ENCODE data around the gene CTTNBP2.

CTTNBP2 gene

GRCh38 chr7:117875566-117875965, 2.3 kb upstream of the CTTNBP2 start:
- Histone ChIP-seq H3K27me3 (replicated peaks; ENCODE audit: insufficient read depth, low read length) (peaks cover 9% of the 10 kb centered on the region; the same call in 1 of the 2 replicates), H3K4me2 (ENCODE audit: low read depth, low read length) (0 out of 2 replicates have a peak overlapping the region, but pooled peaks have one; percentile 1), H3K36me3 (replicated peaks; ENCODE audit: insufficient read depth, low read length) (no peaks in the 10 kb centered on the region), H4K20me1 (ENCODE audit: insufficient read depth, low read length) (no peaks in the 10 kb centered on the region), H3K4me3 (ENCODE audit: low read length) (no peak overlapping the region), H3K27ac (ENCODE audit: low read length) (no peak overlapping the region), H3K9me2 (replicated peaks; ENCODE audit: insufficient read depth, low read length) (no peaks in the 10 kb centered on the region), H3K9me3 (replicated peaks; ENCODE audit: insufficient read depth, low read length) (no peaks in the 10 kb centered on the region), H3K4me1 (ENCODE audit: low read length) (peaks cover 19% of the 10 kb centered on the region; the same call in 1 of the 2 replicates), H3F3A (ENCODE audit: insufficient read depth, low read length) (no peaks in the 10 kb centered on the region), H2AFZ (ENCODE audit: low read length) (no peak overlapping the region), H3K9ac (ENCODE audit: low read length) (no peak overlapping the region), H3K79me2 (ENCODE audit: low read length) (no peaks in the 10 kb centered on the region)
- peak; percentile 90 for DNase-seq
- no peak for TF ChIP-seq EZH2 (optimal IDR thresholded peaks at IDR 0.05; ENCODE audit: low read depth, low read length)
- no peak for TF ChIP-seq EZH2phosphoT487 (IDR thresholded peaks at IDR 0.05; ENCODE audit: low read length)
- TF ChIP-seq CTCF (IDR thresholded peaks at IDR 0.05; ENCODE audit: low read length) = peak; percentile 53

GRCh38 chr7:117874191-117874700, 1.0 kb upstream of the CTTNBP2 start:
- Histone ChIP-seq H3K9me2 (replicated peaks; ENCODE audit: insufficient read depth, low read length) (no peaks in the 10 kb centered on the region), H3K4me3 (ENCODE audit: low read length) (peak overlapping the region; percentile 73), H2AFZ (ENCODE audit: low read length) (peak overlapping the region; percentile 72; the same call in 1 of the 2 replicates), H3K27me3 (replicated peaks; ENCODE audit: insufficient read depth, low read length) (peaks cover 9% of the 10 kb centered on the region; the same call in 1 of the 2 replicates), H3K36me3 (replicated peaks; ENCODE audit: insufficient read depth, low read length) (no peaks in the 10 kb centered on the region), H3K9me3 (replicated peaks; ENCODE audit: insufficient read depth, low read length) (no peaks in the 10 kb centered on the region), H3F3A (ENCODE audit: insufficient read depth, low read length) (no peaks in the 10 kb centered on the region), H3K79me2 (ENCODE audit: low read length) (no peaks in the 10 kb centered on the region), H3K4me2 (ENCODE audit: low read depth, low read length) (peak overlapping the region; percentile 88), H3K9ac (ENCODE audit: low read length) (no peak overlapping the region), H4K20me1 (ENCODE audit: insufficient read depth, low read length) (no peaks in the 10 kb centered on the region), H3K27ac (ENCODE audit: low read length) (no peak overlapping the region), H3K4me1 (ENCODE audit: low read length) (peaks cover 19% of the 10 kb centered on the region; the same call in 1 of the 2 replicates)
- no peak for DNase-seq
- TF ChIP-seq EZH2 (optimal IDR thresholded peaks at IDR 0.05; ENCODE audit: low read depth, low read length) = no peak
- no peak for TF ChIP-seq CTCF (IDR thresholded peaks at IDR 0.05; ENCODE audit: low read length)
- TF ChIP-seq EZH2phosphoT487 (IDR thresholded peaks at IDR 0.05; ENCODE audit: low read length) = no peak

GRCh38 chr7:117872561-117873309, 506 bp downstream of the CTTNBP2 start:
- Histone ChIP-seq H3F3A (ENCODE audit: insufficient read depth, low read length) (no peaks in the 10 kb centered on the region), H3K27me3 (replicated peaks; ENCODE audit: insufficient read depth, low read length) (peaks cover 9% of the 10 kb centered on the region; the same call in 1 of the 2 replicates), H3K4me2 (ENCODE audit: low read depth, low read length) (peak overlapping the region; percentile 90), H2AFZ (ENCODE audit: low read length) (peak overlapping the region; percentile 85), H4K20me1 (ENCODE audit: insufficient read depth, low read length) (no peaks in the 10 kb centered on the region), H3K27ac (ENCODE audit: low read length) (no peak overlapping the region), H3K4me3 (ENCODE audit: low read length) (peak overlapping the region; percentile 73), H3K79me2 (ENCODE audit: low read length) (no peaks in the 10 kb centered on the region), H3K36me3 (replicated peaks; ENCODE audit: insufficient read depth, low read length) (no peaks in the 10 kb centered on the region), H3K9me2 (replicated peaks; ENCODE audit: insufficient read depth, low read length) (no peaks in the 10 kb centered on the region), H3K9ac (ENCODE audit: low read length) (peak overlapping the region; percentile 26; the same call in 1 of the 2 replicates), H3K4me1 (ENCODE audit: low read length) (peaks cover 19% of the 10 kb centered on the region; the same call in 1 of the 2 replicates), H3K9me3 (replicated peaks; ENCODE audit: insufficient read depth, low read length) (no peaks in the 10 kb centered on the region)
- TF ChIP-seq CTCF (IDR thresholded peaks at IDR 0.05; ENCODE audit: low read length) = peak; percentile 21; the same call in 1 of the 2 replicates
- TF ChIP-seq EZH2 (optimal IDR thresholded peaks at IDR 0.05; ENCODE audit: low read depth, low read length) = no peak
- DNase-seq = no peak
